ENCODE results near the gene PCNX1. TPM values are rescaled to one million over a fixed set of nuclear protein-coding genes. Genes with fewer than 3 reads are reported as not detected.

PCNX1 gene
- total RNA-seq, 1 experiment from 2014 or later = 48.0 TPM

GRCh38 chr14:71048393-71048792 lies 141.1 kb downstream of the PCNX1 start:
- Histone ChIP-seq H2AK5ac (ENCODE audit: insufficient read length, low read length) (no peak overlapping the region), H2BK12ac (ENCODE audit: insufficient read length, low read depth, low read length) (no peak overlapping the region), H3K4me2 (ENCODE audit: insufficient read depth, insufficient read length, low read length) (no peak overlapping the region), H3K23me2 (ENCODE audit: insufficient read length, low read depth, low read length, poor library complexity, severe bottlenecking) (no peaks in the 10 kb centered on the region), H3K4me1 (ENCODE audit: insufficient read depth, low read length) (no peaks in the 10 kb centered on the region), H3K4ac (ENCODE audit: low read depth, low read length) (no peak overlapping the region), H3K79me1 (ENCODE audit: insufficient read depth, low read depth, low read length, poor library complexity, severe bottlenecking) (no peaks in the 10 kb centered on the region), H3K27ac (ENCODE audit: insufficient read length, low read depth, low read length) (no peak overlapping the region), H3K18ac (ENCODE audit: insufficient read length, low read depth, low read length) (no peak overlapping the region), H3K27me3 (ENCODE audit: insufficient read depth, low read length) (no peaks in the 10 kb centered on the region), H2AFZ (ENCODE audit: low read length) (no peak overlapping the region), H3K9ac (ENCODE audit: extremely low read depth, insufficient read length, low read length) (no peak overlapping the region), H3K14ac (ENCODE audit: insufficient read depth, low read length) (no peak overlapping the region), H2BK20ac (ENCODE audit: low read depth, low read length, poor library complexity, severe bottlenecking) (no peak overlapping the region), H4K8ac (replicated peaks; ENCODE audit: insufficient read length, low read depth, low read length) (no peak overlapping the region), H3K23ac (ENCODE audit: insufficient read length, low read depth, low read length) (no peak overlapping the region), H4K91ac (ENCODE audit: insufficient read length, low read depth, low read length) (no peak overlapping the region), H2BK15ac (ENCODE audit: low read depth, low read length) (no peak overlapping the region), H4K20me1 (ENCODE audit: control insufficient read depth, insufficient read depth, insufficient read length) (no peaks in the 10 kb centered on the region), H3K79me2 (ENCODE audit: insufficient read depth, low read length) (no peaks in the 10 kb centered on the region), H3T11ph (ENCODE audit: low read length) (no peak overlapping the region), H4K5ac (ENCODE audit: insufficient read length, low read depth, low read length) (no peak overlapping the region), H2BK5ac (ENCODE audit: insufficient read length, low read length) (no peak overlapping the region), H3K9me3 (ENCODE audit: control insufficient read depth, low read depth, low read length) (no peaks in the 10 kb centered on the region), H3K56ac (ENCODE audit: insufficient read length, low read depth, low read length) (no peak overlapping the region), H2BK120ac (ENCODE audit: low read depth, low read length, poor library complexity, severe bottlenecking) (no peak overlapping the region)
- no peak for DNase-seq
- Mint-ChIP-seq H3K9me3 (no peaks in the 10 kb centered on the region; a peak in 1 of 5 replicates), H3K4me1 (no peaks in the 10 kb centered on the region), H3K4me3 (no peak overlapping the region), H3K36me3 (ENCODE audit: insufficient read depth in 1 of 3, low read depth in 3 of 3) (peaks cover 15 to 45% (median 32%) of the 10 kb centered on the region in 3 experiments), H3K27ac (no peak overlapping the region), H3K27me3 (ENCODE audit: low read depth) (no peaks in the 10 kb centered on the region)
- TF ChIP-seq CTCF (conservative IDR thresholded peaks at IDR 0.05) = no peak

Measured in H9 (cell line).